ENCODE data around the gene PRG3. TPM values are rescaled to one million over a fixed set of nuclear protein-coding genes. Genes with fewer than 3 reads are reported as not detected.

PRG3 gene
- total and polyA plus RNA-seq, 2 of the 4 experiments (the other 2 are of a cell fraction): not detected

- POLR2A ChIA-PET (ENCODE audit: unreplicated experiment): no interaction called here
- no peak overlapping the region for H3K4me3 ChIP-seq (ENCODE audit: insufficient read depth, low read depth, low read length)
Measured at GRCh38 chr11:57396744-57397143, 15.8 kb upstream of the PRG3 start.

More at GRCh38 chr11:57396744-57397143, 15.8 kb upstream of the PRG3 start:
- Histone ChIP-seq H3K27me3 (ENCODE audit: control insufficient read depth, insufficient read depth, low read length) (peaks cover 50% of the 10 kb centered on the region), H3K36me3 (ENCODE audit: control insufficient read depth, insufficient read depth, low read length) (no peaks in the 10 kb centered on the region), H3K27ac (ENCODE audit: insufficient read depth, low read length) (no peak overlapping the region), H3K9ac (ENCODE audit: low read depth, low read length) (no peak overlapping the region), H2AK5ac (ENCODE audit: low read depth, low read length) (no peak overlapping the region), H3K9me1 (ENCODE audit: insufficient read depth, low read length) (no peaks in the 10 kb centered on the region), H3K4me1 (ENCODE audit: control insufficient read depth, insufficient read depth, low read length) (no peaks in the 10 kb centered on the region), H3K4ac (ENCODE audit: low read depth, low read length) (no peak overlapping the region), H2BK5ac (ENCODE audit: low read depth, low read length, poor library complexity, severe bottlenecking) (no peak overlapping the region), H2AFZ (replicated peaks; ENCODE audit: low read length, poor library complexity) (no peak overlapping the region), H3K23ac (ENCODE audit: low read depth, low read length) (no peak overlapping the region), H3K4me2 (ENCODE audit: low read depth, low read length) (no peak overlapping the region), H3K14ac (replicated peaks; ENCODE audit: low read depth, low read length) (no peak overlapping the region), H4K20me1 (ENCODE audit: insufficient read depth, low read length) (no peaks in the 10 kb centered on the region; the same call in 1 of the 2 replicates), H2AK9ac (replicated peaks; ENCODE audit: low read depth, low read length, poor library complexity) (no peak overlapping the region), H3K9me3 (ENCODE audit: control insufficient read depth, insufficient read depth, low read length) (no peaks in the 10 kb centered on the region), H3K79me1 (ENCODE audit: low read depth in 1 of 2, low read length in 2 of 2) (no peaks in the 10 kb centered on the region), H2BK20ac (ENCODE audit: low read depth, low read length) (no peak overlapping the region), H4K5ac (ENCODE audit: low read depth, low read length) (no peak overlapping the region), H2BK15ac (ENCODE audit: low read depth, low read length) (no peak overlapping the region), H2BK120ac (ENCODE audit: low read depth, low read length) (no peak overlapping the region), H4K8ac (ENCODE audit: low read depth in 2 of 2, low read length in 2 of 2) (no peak overlapping the region), H3K56ac (ENCODE audit: extremely low read depth, insufficient read depth, low read length) (no peak overlapping the region), H4K91ac (ENCODE audit: insufficient read depth, low read depth, low read length) (no peak overlapping the region), H3K18ac (ENCODE audit: low read depth, low read length) (no peak overlapping the region)
- DNase-seq: no peak
- CTCF ChIA-PET: no interaction called here
- TF ChIP-seq CEBPB (IDR thresholded peaks at IDR 0.05; ENCODE audit: low read depth, low read length) (no peak), ELK1 (IDR thresholded peaks at IDR 0.05; ENCODE audit: borderline replicate concordance, low read depth, low read length) (no peak), RCOR1 (IDR thresholded peaks at IDR 0.05; ENCODE audit: insufficient replicate concordance, low read length) (no peak), MAZ (IDR thresholded peaks at IDR 0.05; ENCODE audit: borderline replicate concordance, low read depth, low read length) (no peak), MAFK (IDR thresholded peaks at IDR 0.05; ENCODE audit: low read depth, low read length) (no peak), RFX5 (IDR thresholded peaks at IDR 0.05; ENCODE audit: low read depth, low read length) (no peak), USF2 (IDR thresholded peaks at IDR 0.05; ENCODE audit: low read depth, low read length) (no peak), RAD21 (IDR thresholded peaks at IDR 0.05; ENCODE audit: low read length) (no peak)
- TF ChIP-seq, protein P1, sequence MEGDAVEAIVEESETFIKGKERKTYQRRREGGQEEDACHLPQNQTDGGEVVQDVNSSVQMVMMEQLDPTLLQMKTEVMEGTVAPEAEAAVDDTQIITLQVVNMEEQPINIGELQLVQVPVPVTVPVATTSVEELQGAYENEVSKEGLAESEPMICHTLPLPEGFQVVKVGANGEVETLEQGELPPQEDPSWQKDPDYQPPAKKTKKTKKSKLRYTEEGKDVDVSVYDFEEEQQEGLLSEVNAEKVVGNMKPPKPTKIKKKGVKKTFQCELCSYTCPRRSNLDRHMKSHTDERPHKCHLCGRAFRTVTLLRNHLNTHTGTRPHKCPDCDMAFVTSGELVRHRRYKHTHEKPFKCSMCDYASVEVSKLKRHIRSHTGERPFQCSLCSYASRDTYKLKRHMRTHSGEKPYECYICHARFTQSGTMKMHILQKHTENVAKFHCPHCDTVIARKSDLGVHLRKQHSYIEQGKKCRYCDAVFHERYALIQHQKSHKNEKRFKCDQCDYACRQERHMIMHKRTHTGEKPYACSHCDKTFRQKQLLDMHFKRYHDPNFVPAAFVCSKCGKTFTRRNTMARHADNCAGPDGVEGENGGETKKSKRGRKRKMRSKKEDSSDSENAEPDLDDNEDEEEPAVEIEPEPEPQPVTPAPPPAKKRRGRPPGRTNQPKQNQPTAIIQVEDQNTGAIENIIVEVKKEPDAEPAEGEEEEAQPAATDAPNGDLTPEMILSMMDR (conservative IDR thresholded peaks at IDR 0.05; ENCODE audit: low read depth, low read length): no peak
- intact Hi-C loops (cut with micrococcal nuclease): no loop called here
- no TSS peak for BruUV-seq (replicated peaks)
- no peak for ATAC-seq (ENCODE audit: low read depth)
- in situ Hi-C loops (cut with MboI; ENCODE audit: low sequenced_read_pairs): no loop called here
- WGBS, 2 experiments (ENCODE audit: extremely low coverage in 2 of 2, insufficient read length in 1 of 2): no CpG with 5 or more reads among the region's 2 CpGs
- dilution Hi-C loops (cut with HindIII; ENCODE audit: low sequenced_read_pairs, unreplicated experiment): no loop called here

All from IMR-90 (cell line).